Adrenal gland (tissue), 5 donors: ENCODE results near the gene GPR161.

Experiments used
- CTCF ChIP-seq, 6 experiments: fragments of 450-650 bp in 4 of 6; fragments of 200-600 bp in 2 of 6; sonication (generic) in 1 of 6; IDR thresholded peaks; 1 replicate in 5 of 6; 2 replicates in 1 of 6; pipeline versions ENCODE4 v1.5.1 to v1.8.0; 2016 to 2021; ENCODE audit warnings: antibody characterized with exemption in 6 of 6, mild to moderate bottlenecking in 2 of 6, moderate library complexity in 1 of 6
- POLR2A ChIP-seq, 2 donors: fragments of 450-650 bp; IDR thresholded peaks; one replicate each; pipeline ENCODE4 v1.6.1; 2017; ENCODE audit warnings: antibody characterized with exemption in 2 of 2, mild to moderate bottlenecking in 2 of 2, moderate library complexity in 1 of 2
- donor health status: DM: no; HTN: no; CAD: no.

GRCh38 chr1:168053681-168054080, 83.0 kb downstream of the GPR161 start:
- TF ChIP-seq CTCF (IDR thresholded peaks at IDR 0.05) (no peak), POLR2A (IDR thresholded peaks at IDR 0.05) (no peak)
